Activated naive CD8-positive, alpha-beta T cell treated with anti-CD3 and anti-CD28 coated beads for 36 hours (primary cell): ENCODE measurements around the gene PTPN1. TPM values are rescaled to one million over a fixed set of nuclear protein-coding genes. Genes with fewer than 3 reads are reported as not detected.

ENCODE experiments used
- DNase-seq: peaks from one replicate; pipeline ENCODE4 v3.0.0; 2021
- H3K27ac Mint-ChIP-seq: one replicate; pipeline ENCODE4 v1.8.0; 2022; ENCODE audit warnings: mild to moderate bottlenecking, moderate library complexity, mixed read lengths
- H3K27me3 Mint-ChIP-seq: one replicate; pipeline ENCODE4 v1.8.0; 2022; ENCODE audit warnings: mild to moderate bottlenecking, mixed read lengths
- H3K36me3 Mint-ChIP-seq: one replicate; pipeline ENCODE4 v1.8.0; 2021; ENCODE audit warnings: mild to moderate bottlenecking, mixed read lengths
- H3K4me1 Mint-ChIP-seq: one replicate; pipeline ENCODE4 v1.8.0; 2021; ENCODE audit warnings: mixed read lengths
- H3K4me3 Mint-ChIP-seq: one replicate; pipeline ENCODE4 v1.8.0; 2022; ENCODE audit warnings: mild to moderate bottlenecking, moderate library complexity, mixed read lengths
- H3K9me3 Mint-ChIP-seq: one replicate; pipeline ENCODE4 v1.8.0; 2022; ENCODE audit warnings: mixed read lengths
- total RNA-seq, 2 experiments: library from RNA; stranded (reverse); gene quantifications; one replicate each; pipeline ENCODE4 v1.2.3, GENCODE V29; 2021

PTPN1 gene
- total RNA-seq, 2 experiments from 2014 or later = 53.0 to 54.0 TPM

DNA sequence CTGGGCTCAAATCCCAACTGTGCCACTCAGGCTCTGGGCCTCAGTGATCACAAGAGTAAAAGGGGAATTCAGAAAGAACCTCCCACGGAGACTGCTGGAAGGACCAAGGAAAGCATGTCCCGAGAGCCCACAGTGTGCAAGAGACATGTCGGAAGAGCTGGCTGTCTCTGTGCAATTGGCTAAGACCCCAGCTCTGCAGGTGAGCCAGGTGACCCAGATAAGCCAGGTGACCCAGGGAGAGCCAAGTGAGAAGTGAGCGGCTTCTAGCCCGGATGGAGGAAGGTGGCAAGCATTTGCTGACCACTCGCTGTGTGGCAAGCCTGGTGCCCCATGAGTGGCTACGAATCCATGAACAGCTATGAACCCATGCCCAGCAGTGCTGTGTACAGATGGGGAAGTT, 122.1 kb downstream of the PTPN1 start:
- Mint-ChIP-seq H3K9me3 (no peaks in the 10 kb centered on the region), H3K27me3 (peaks cover 7% of the 10 kb centered on the region), H3K4me1 (peaks cover 1% of the 10 kb centered on the region), H3K36me3 (no peaks in the 10 kb centered on the region), H3K27ac (no peak overlapping the region), H3K4me3 (no peak overlapping the region)
- no peak for DNase-seq

GRCh38 chr20:50632701-50633100, 122.5 kb downstream of the PTPN1 start:
- Mint-ChIP-seq H3K4me1 (peaks cover 1% of the 10 kb centered on the region), H3K9me3 (no peaks in the 10 kb centered on the region), H3K27ac (no peak overlapping the region), H3K4me3 (no peak overlapping the region), H3K27me3 (peaks cover 9% of the 10 kb centered on the region), H3K36me3 (no peaks in the 10 kb centered on the region)
- no peak for DNase-seq

DNA sequence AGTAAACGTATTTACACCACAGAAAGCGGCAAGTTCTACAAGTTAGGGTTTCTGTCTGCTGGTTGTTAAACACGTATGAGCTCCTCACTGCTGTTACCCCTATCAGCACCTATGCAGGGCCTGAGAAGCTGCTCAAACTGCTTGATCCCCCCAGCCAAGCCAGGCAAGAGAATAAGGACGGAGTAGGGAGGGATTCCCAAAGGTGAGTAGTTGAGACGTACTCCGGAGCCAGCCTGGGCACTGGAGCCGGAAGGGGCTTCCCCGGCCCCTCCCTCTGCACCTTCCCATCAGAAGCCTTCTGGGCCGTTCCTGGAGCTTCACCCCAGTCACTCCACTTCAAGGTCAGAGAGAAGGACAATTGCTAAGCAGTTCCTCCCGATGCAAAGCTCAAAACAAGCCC, 123.2 kb downstream of the PTPN1 start:
- H3K4me1 Mint-ChIP-seq = peaks cover 1% of the 10 kb centered on the region
- peaks cover 9% of the 10 kb centered on the region for H3K27me3 Mint-ChIP-seq
- H3K4me3 Mint-ChIP-seq = no peak overlapping the region
- DNase-seq = no peak
- H3K36me3 Mint-ChIP-seq = no peaks in the 10 kb centered on the region
- H3K9me3 Mint-ChIP-seq = no peaks in the 10 kb centered on the region
- no peak overlapping the region for H3K27ac Mint-ChIP-seq

GRCh38 chr20:50634191-50634590, 124.0 kb downstream of the PTPN1 start:
- DNase-seq = no peak
- peaks cover 9% of the 10 kb centered on the region for H3K27me3 Mint-ChIP-seq
- H3K27ac Mint-ChIP-seq = no peak overlapping the region
- H3K36me3 Mint-ChIP-seq = no peaks in the 10 kb centered on the region
- no peaks in the 10 kb centered on the region for H3K9me3 Mint-ChIP-seq
- H3K4me3 Mint-ChIP-seq = no peak overlapping the region
- H3K4me1 Mint-ChIP-seq = peaks cover 1% of the 10 kb centered on the region

Other genes with a start within 250 kb of the PTPN1 start
- gene RIPOR3, start 181.2 kb downstream of the PTPN1 start, total RNA-seq = not detected
- 1 to 10 TPM; 3.9 to 4.1 TPM for gene PARD6B, start 221.2 kb downstream of the PTPN1 start, total RNA-seq